Spleen (tissue), 11 donors: ENCODE data around the gene TEX13C. TPM values are rescaled to one million over a fixed set of nuclear protein-coding genes. Genes with fewer than 3 reads are reported as not detected.
"Not testable (repeated sequence)": the region's sequence is repeated elsewhere in the genome, so short reads cannot be mapped to it uniquely, and the experiment has no call there.

Source experiments
- DNase-seq: peaks from one replicate; pipeline ENCODE4 v3.0.0-alpha.2; 2020
- H3K27ac ChIP-seq, 8 donors: fragments of 200-600 bp; sonication (generic) in 7 of 8; 1 replicate in 4 of 8; 2 replicates in 4 of 8; pipeline versions ENCODE4 v1.5.0 to v1.8.0; 2016 to 2021; ENCODE audit warnings: inconsistent platforms in 4 of 8, mild to moderate bottlenecking in 4 of 8, moderate library complexity in 1 of 8
- H3K27me3 ChIP-seq, 7 donors: fragments of 200-600 bp; sonication (generic) in 6 of 7; replicated peaks in 1 of 7; 1 replicate in 4 of 7; 2 replicates in 3 of 7; pipeline versions ENCODE4 v1.5.0 to v1.8.0; 2016 to 2021; ENCODE audit warnings: inconsistent platforms in 3 of 7, mild to moderate bottlenecking in 1 of 7
- H3K36me3 ChIP-seq, 6 donors: fragments of 200-600 bp; sonication (generic) in 5 of 6; 1 replicate in 4 of 6; 2 replicates in 2 of 6; pipeline versions ENCODE4 v1.5.0 to v1.8.0; 2016 to 2021; ENCODE audit warnings: inconsistent platforms in 2 of 6
- H3K4me1 ChIP-seq, 6 donors: fragments of 200-600 bp; sonication (generic) in 5 of 6; 1 replicate in 3 of 6; 2 replicates in 3 of 6; pipeline versions ENCODE4 v1.5.0 to v1.8.0; 2016 to 2021; ENCODE audit warnings: inconsistent platforms in 3 of 6
- H3K4me3 ChIP-seq, 8 donors: fragments of 200-600 bp; sonication (generic) in 7 of 8; 1 replicate in 4 of 8; 2 replicates in 4 of 8; pipeline versions ENCODE4 v1.5.0 to v1.8.0; 2016 to 2021; ENCODE audit warnings: inconsistent platforms in 4 of 8, mild to moderate bottlenecking in 4 of 8, moderate library complexity in 2 of 8
- H3K9me3 ChIP-seq, 8 donors: fragments of 200-600 bp; sonication (generic) in 7 of 8; 1 replicate in 4 of 8; 2 replicates in 4 of 8; pipeline versions ENCODE4 v1.5.0 to v1.8.0; 2016 to 2021; ENCODE audit warnings: inconsistent platforms in 4 of 8
- POLR2A ChIP-seq, 3 donors: fragments of 450-650 bp; IDR thresholded peaks; one replicate each; pipeline ENCODE4 v1.5.1; 2017; ENCODE audit warnings: antibody characterized with exemption in 3 of 3, mild to moderate bottlenecking in 1 of 3
- POLR2AphosphoS5 ChIP-seq, 3 donors: sonication (generic); formaldehyde crosslinking; IDR thresholded peaks; one replicate each; pipeline ENCODE4 v1.5.1; 2017; ENCODE audit warnings: antibody characterized with exemption in 3 of 3
- WGBS, 5 donors: extraction: QIAGEN DNeasy Blood & Tissue Kit in 3 of 5; methylation state at CpG; one replicate each; pipeline versions ENCODE4 v1.1.5 to v1.1.7; 2013 to 2018; 5-methylcytosine and 5-hydroxymethylcytosine counted together
- intact Hi-C: fragments of 100-400 bp; cut with DNase I; formaldehyde crosslinking; loops from one replicate; pipeline ENCODE4 v1.15.0; 2023; ENCODE audit warnings: low total_unique reads
- polyA plus RNA-seq, 3 donors: library from polyadenylated mRNA; stranded (reverse); fragments of 200-250 nt; gene quantifications; one replicate each; pipeline ENCODE4 v1.2.1, GENCODE V29; 2013
- total RNA-seq, 7 donors: library from RNA; depleted of rRNA in 3 of 7; stranded (reverse); fragments of >200 nt in 3 of 7; fragmentation: NEBNext Ultra II Directional in 4 of 7; extraction: Animal tissue kit (Norgen Biotek cat#: 25700) in 4 of 7; gene quantifications; one replicate each; pipeline versions ENCODE4 v1.1.0 to v1.2.1, GENCODE V29; 2016 to 2021
- TF ChIP-seq, protein P1 (sequence below), 11 experiments: fragments of 200-600 bp in 7 of 11; fragments of 450-650 bp in 4 of 11; sonication (generic) in 4 of 11; IDR thresholded peaks in 8 of 11; conservative IDR thresholded peaks in 3 of 11; 1 replicate in 7 of 11; 2 replicates in 4 of 11; pipeline versions ENCODE4 v1.4.0 to v1.8.0; 2016 to 2021; ENCODE audit warnings: antibody characterized with exemption in 11 of 11, inconsistent platforms in 4 of 11, mild to moderate bottlenecking in 1 of 11
- donor health status: healthy with polysubstance abuse.
- donor health status: DM: no; HTN: no; CAD: no; lungs with moderate emphysema.
- donor health status: DM: no; HTN: no; CAD: no.
- donor health status: Bipolar disorder and iron deficiency.
- donor health status: healthy.
- donor health status: DM: no; HTN: no; CAD: no.
- donor health status: DM: yes; HTN: yes; CAD: no.

TEX13C gene
- total and polyA plus RNA-seq, 10 donors: not detected

DNA sequence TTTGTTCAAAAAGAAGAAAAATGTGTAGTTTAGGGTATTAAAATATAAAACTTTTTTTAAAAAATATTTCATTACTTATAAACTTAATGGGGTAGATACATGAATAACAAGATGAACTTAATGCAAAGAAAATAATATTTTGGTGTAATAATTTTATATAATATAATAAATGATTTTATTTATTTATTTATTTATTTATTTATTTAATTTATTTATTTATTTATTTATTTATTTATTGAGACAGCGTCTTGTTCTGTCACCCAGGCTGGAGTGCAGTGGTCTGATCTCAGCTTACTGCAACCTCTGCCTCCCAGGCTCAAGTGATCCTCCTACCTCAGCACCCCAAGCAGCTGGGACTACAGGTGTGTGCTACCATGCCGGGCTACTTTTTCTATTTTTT, 20.8 kb upstream of the TEX13C start:
- intact Hi-C loops: no loop called here
- WGBS, 5 donors: 69 to 98% (median 89%) methylated on average over 2 of the region's 2 CpGs

DNA sequence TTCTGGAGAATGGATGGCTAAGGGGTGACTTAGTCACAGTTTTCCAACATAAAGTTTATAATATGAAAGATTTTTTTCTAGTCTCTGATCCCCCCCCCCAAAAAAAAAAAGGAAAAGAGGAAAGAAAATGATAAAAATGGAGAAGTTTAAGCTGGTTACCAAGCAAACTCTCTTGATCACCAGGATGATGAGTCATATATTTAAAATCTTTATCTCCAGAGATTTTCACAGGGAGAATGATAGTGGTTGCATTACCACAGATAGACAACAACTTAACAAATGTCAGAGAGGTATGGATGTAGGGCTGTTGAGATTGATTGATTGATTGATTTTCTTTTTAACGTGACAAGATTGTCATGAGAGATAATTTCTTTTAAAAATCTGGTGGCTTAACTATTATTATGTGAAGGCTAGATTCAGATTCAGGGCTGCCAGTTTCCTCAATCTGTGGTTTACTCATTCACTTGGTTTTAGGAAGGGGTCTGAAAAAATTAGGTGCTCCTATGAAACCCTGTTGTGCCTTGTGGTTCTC, 13.3 kb upstream of the TEX13C start:
- Histone ChIP-seq H3K9me3 (no peaks in the 10 kb centered on the region), H3K4me3 (no peak overlapping the region), H3K4me1 (no peaks in the 10 kb centered on the region), H3K27ac (no peak overlapping the region), H3K27me3 (no peaks in the 10 kb centered on the region), H3K36me3 (no peaks in the 10 kb centered on the region)
- TF ChIP-seq POLR2A (IDR thresholded peaks at IDR 0.05) (no peak), POLR2AphosphoS5 (IDR thresholded peaks at IDR 0.05) (no peak)
- TF ChIP-seq, protein P1, sequence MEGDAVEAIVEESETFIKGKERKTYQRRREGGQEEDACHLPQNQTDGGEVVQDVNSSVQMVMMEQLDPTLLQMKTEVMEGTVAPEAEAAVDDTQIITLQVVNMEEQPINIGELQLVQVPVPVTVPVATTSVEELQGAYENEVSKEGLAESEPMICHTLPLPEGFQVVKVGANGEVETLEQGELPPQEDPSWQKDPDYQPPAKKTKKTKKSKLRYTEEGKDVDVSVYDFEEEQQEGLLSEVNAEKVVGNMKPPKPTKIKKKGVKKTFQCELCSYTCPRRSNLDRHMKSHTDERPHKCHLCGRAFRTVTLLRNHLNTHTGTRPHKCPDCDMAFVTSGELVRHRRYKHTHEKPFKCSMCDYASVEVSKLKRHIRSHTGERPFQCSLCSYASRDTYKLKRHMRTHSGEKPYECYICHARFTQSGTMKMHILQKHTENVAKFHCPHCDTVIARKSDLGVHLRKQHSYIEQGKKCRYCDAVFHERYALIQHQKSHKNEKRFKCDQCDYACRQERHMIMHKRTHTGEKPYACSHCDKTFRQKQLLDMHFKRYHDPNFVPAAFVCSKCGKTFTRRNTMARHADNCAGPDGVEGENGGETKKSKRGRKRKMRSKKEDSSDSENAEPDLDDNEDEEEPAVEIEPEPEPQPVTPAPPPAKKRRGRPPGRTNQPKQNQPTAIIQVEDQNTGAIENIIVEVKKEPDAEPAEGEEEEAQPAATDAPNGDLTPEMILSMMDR (IDR thresholded peaks at IDR 0.05 in 8 of 11, conservative IDR thresholded peaks at IDR 0.05 in 3 of 11): no peak
- intact Hi-C loops: no loop called here
- no peak for DNase-seq
- WGBS, 5 donors: 53 to 100% (median 69%) methylated on average over 1 of the region's 1 CpG

More for the DNA sequence above, 20.8 kb upstream of the TEX13C start:
- no peak for DNase-seq
- H3K9me3 ChIP-seq: no peaks in the 10 kb centered on the region
- H3K27me3 ChIP-seq: no peaks in the 10 kb centered on the region
- H3K27ac ChIP-seq: no peak overlapping the region
- H3K36me3 ChIP-seq: no peaks in the 10 kb centered on the region
- TF ChIP-seq POLR2AphosphoS5 (IDR thresholded peaks at IDR 0.05) (no peak), POLR2A (IDR thresholded peaks at IDR 0.05) (no peak)
- TF ChIP-seq, protein P1 (IDR thresholded peaks at IDR 0.05 in 8 of 11, conservative IDR thresholded peaks at IDR 0.05 in 3 of 11): no peak
- H3K4me1 ChIP-seq: peaks cover 0 to 6% (median 0%) of the 10 kb centered on the region in 6 donors
- H3K4me3 ChIP-seq: no peak overlapping the region

DNA sequence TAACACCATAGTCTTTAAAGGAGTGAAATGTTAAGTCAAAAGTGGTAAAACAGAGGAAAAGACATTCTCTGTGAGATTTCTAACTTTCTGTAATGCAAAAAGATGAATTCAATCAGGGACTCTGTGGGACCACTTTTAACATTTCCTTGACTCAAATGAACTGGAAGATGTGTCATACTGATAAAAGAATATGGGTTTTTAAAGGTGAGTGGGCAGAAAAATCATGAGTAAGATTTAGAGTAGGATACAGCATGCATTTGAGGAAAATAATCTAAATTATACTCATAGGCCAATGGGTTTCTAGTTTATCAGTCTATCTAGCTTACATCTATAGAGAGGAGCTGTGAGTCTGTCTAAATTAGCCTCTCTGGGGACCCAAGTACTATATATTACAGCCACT, 11.0 kb upstream of the TEX13C start:
- TF ChIP-seq POLR2AphosphoS5 (IDR thresholded peaks at IDR 0.05): no peak
- TF ChIP-seq, protein P1 (IDR thresholded peaks at IDR 0.05 in 8 of 11, conservative IDR thresholded peaks at IDR 0.05 in 3 of 11): no peak
- TF ChIP-seq POLR2A (IDR thresholded peaks at IDR 0.05): no peak

DNA sequence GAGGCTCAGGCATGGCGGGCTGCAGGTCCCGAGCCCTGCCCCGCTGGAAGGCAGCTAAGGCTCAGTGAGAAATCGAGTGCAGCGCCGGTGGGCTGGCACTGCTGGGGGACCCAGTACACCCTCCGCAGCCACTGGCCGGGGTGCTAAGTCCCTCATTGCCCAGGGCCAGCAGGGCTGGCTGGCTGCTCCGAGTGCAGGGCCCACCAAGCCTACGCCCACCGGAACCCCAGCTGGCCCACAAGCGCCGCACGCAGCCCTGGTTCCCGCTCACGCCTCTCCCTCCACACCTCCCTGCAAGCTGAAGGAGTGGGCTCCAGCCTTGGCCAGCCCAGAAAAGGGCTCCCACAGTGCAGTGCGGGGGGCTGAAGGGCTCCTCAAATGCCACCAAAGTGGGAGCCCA, 505 bp upstream of the TEX13C start:
- intact Hi-C loops, H3K4me3 ChIP-seq, H3K4me1 ChIP-seq, H3K27ac ChIP-seq, H3K27me3 ChIP-seq, H3K9me3 ChIP-seq, DNase-seq, H3K36me3 ChIP-seq: not testable (repeated sequence)
- WGBS, 5 donors: 87 to 100% (median 96%) methylated on average over 3 to 17 of the region's 17 CpGs; no CpG with 5 or more reads in 1 of the 5 donors

More for the DNA sequence above, 11.0 kb upstream of the TEX13C start:
- Histone ChIP-seq H3K4me1 (no peaks in the 10 kb centered on the region), H3K27ac (no peak overlapping the region), H3K36me3 (no peaks in the 10 kb centered on the region), H3K9me3 (peaks cover 0 to 8% (median 0%) of the 10 kb centered on the region in 8 donors), H3K4me3 (no peak overlapping the region), H3K27me3 (no peaks in the 10 kb centered on the region)
- DNase-seq: no peak
- intact Hi-C loops: no loop called here

DNA sequence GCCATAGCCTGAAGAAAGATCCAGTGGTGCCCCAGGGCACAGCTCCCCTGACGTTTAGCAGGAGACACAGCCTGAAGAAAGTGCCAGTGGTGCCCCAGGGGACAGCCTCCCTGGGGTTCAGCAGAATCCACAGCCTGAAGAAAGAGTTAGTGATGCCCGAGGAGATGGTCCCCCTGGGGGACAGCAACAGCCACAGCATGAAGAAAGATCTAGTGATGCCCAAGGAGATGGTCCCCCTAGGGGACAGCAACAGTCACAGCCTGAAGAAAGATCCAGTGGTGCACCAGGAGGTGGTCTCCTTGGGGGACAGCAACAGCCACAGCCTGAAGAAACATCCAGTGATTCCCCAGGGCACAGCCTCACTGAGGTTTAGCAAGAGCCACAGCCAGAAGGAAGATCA, 2.8 kb downstream of the TEX13C start:
- H3K4me1 ChIP-seq: no peaks in the 10 kb centered on the region
- H3K4me3 ChIP-seq: no peak overlapping the region
- no peak for DNase-seq
- 45 to 71% (median 48%) methylated on average over 1 to 2 of the region's 2 CpGs for WGBS, 5 donors
- no peaks in the 10 kb centered on the region for H3K9me3 ChIP-seq
- no peaks in the 10 kb centered on the region for H3K27me3 ChIP-seq
- no peaks in the 10 kb centered on the region for H3K36me3 ChIP-seq
- intact Hi-C loops: no loop called here
- TF ChIP-seq POLR2AphosphoS5 (IDR thresholded peaks at IDR 0.05) (no peak), POLR2A (IDR thresholded peaks at IDR 0.05) (no peak)
- TF ChIP-seq, protein P1 (IDR thresholded peaks at IDR 0.05 in 8 of 11, conservative IDR thresholded peaks at IDR 0.05 in 3 of 11): no peak
- no peak overlapping the region for H3K27ac ChIP-seq
